GM21381 (cell line): ENCODE measurements around the gene SLC5A1.
A peak's percentile ranks its signal among the peaks of the same experiment; 100 is the strongest.

Experiments used
- ATAC-seq: cut with Tn5 transposase; IDR thresholded peaks from one replicate; pipeline ENCODE4 v1.9.1; 2021; ENCODE audit warnings: mild to moderate bottlenecking, moderate library complexity; ENCODE audit not compliant: unreplicated experiment

SLC5A1 gene

DNA sequence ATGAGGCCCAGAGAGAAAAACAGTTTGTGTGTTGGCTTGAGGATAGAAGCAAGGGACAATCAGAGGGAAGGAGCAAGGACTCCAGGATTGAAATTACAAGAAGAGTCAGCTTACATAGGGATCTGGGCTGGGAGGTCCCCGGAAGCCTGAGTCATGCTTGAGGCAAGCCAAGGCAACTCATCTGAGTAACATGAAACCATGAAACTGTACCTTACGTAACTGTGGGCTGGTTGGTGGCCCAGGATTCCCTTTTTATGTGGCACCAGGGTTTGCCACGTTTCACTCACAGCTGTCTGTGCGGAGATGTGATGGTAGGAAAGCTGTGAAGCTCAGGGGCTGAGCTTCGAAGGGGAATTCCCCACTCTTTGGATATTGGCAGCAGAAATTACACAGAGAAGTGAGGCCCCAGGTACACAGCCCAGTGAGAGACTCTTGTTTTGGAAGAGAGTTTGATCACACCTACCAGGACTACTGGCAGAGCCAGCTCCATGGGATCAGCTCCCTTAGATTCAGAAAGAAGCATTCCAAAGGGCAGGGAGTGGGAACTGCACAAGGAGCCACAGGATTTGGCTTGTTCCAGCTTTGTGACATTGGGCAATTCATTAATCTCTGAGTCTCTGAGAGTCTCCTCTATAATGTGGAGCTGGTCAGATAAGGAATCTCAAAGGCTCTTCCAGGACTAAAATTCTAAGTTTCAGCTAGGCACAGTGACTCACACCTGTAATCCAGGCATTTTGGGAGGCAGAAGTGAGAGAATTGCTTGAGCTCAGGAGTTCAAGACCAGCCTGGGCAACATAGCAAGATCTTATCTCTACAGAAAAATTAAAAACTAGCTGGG is 7.8 kb downstream of the SLC5A1 start:
- ATAC-seq = peak; percentile 55

DNA sequence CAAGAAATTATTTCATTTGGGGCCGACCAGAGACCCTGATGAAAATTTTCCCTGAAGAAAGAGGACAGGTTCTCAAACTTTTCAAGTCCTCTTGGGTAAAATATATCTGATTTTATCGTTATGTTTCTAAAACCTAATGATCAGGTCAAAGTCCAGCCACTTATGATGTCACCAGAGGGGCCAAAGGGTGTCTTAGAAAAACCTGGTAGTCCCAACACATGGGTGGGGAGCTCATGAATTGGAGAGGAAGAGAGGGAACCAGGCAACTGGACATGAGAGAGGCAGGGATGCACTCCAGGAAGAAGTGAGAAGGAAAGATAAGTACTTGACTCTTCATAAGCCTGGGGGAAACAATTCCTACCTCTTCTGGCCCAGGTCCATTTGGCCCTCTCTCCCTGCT is 9.2 kb downstream of the SLC5A1 start:
- no peak for ATAC-seq

DNA sequence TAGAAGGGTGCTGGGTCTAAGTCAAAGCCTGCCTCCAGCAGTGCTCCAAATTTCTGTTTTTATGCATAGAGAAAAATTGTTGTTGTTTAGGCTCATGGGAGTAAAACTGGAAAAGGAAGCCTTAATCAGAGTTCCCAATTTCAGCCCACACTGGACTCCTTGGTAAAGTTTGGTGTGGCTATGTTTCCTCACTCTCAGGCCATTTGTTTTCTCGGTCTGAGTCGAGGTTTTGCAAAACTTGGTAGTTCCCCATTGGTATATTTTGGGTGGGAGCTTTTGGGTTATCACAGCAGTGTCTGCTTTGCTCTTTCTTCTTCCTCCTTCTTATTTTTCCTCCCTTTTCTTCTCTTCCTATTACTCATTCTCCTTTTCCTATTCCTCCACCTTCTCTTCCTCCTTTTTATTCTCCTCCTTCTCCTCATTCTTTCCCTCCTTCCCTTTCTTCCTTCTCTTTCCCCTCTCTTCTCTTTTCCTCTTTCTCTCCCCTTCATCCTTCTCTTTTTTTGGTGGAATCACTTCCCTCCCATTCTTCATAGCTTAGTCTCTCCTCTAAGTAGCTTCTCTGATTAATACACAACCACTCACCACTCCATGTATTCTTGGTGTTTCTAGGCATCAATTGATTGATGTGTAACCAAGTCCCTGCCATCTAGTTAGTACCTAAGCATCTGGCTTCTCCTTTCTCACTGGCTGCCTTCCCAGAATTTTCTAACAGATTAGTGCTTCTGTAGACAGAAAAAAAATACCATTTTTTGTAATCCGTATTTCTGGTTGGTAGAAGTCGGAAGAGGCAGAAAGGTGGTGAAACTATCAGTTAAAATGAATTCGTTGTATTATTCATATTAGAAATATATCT is 10.1 kb downstream of the SLC5A1 start:
- no peak for ATAC-seq

DNA sequence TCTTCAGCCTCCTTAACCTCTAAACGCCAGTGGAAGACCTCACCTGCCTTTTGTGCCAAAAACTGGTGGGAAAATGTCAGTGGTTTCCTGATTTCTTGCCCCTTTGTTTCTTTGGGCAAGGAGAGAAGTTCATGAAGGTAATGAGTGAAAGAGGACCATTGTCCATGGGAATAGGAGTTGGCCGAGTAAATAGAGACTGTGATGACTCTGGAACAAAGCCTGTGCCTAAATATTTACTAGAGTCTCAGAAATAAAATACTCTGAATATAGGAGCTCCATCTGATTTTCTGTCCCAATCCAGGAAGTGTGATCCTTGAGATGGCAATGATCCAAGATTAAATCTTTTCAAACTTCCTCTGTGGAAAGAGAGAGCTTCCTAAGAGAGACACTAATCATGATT is 12.0 kb downstream of the SLC5A1 start:
- ATAC-seq = no peak

DNA sequence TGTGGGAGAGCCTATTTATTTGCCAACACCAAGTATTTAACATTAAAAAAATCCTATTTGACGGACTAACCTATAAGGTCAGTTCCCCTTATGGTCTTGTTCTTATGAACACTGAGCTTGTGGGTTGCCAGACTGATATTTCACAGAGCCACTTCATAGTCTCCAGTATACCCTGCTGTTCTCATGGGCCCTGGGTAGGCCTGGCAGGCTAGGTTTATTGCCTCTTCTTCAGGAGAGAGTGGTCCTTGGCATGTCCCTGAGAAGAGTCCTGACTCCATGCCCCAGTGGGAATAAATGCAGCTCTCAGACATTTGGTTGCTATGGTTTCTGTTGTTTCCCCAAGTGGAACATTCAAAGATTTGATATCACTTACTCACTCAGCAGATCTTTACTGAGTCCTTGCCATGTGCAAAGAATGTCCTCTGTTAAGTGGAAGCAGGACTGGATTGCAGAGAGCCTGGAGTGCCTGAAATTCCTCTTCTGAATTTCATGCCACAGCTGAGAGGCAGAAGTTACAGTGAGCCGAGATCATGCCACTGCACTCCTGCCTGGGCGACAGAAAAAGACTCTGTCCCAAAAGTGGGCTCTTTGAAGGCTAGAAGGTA is 15.7 kb downstream of the SLC5A1 start:
- ATAC-seq = no peak

DNA sequence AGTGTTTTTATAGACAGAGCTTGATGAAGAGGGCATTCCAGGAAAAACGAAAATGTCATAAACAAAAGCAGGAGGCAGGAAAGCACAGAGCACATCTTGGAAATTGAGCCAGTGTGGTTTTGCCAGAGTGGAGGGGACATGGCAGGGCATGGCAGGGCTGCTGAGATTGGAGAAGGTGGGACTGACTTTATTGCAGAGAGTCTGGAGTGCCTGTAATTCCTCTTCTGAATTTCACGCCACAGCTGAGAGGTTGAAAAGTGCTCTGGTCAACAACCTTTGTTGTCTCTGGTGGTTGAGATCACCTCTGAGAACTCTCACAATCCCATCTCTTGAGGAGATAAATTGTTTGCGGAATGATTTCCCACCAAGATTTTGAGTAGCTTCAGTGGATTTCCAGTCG is 16.4 kb downstream of the SLC5A1 start:
- ATAC-seq = no peak

DNA sequence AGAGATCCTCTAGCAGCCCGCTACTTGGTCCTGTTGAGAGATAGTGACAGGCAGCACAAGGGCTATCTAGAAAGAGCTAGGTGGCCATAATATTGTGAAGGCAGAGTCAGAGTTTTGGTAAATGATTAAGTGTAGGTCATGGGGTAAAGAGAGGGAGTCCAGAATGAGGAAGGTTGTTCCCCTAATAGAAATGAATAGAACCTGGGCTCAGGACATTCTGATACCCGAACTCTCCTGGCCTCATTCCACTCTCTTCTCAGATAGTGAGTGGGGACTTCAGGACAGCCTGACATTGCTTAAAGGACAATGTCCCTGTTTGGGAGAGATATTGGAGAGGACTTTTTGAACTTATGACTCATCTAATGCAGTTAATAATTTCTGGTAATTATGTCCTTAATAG is 20.6 kb downstream of the SLC5A1 start:
- no peak for ATAC-seq

DNA sequence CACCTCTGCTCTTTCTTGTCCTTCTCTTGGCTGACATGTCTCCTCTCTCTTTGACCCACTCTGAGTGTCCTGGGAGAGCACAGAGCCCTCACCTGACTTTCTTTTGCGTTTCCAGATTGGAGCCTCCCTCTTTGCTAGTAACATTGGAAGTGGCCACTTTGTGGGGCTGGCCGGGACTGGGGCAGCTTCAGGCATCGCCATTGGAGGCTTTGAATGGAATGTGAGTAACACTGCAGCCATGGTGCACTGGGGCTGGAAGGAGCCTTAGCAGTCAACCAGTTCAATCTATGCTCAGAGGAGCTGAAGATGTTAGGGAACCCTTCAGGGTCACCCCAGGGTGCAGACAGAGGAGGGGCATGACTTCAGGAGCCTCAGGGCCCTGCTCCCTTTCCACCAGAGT is 23.8 kb downstream of the SLC5A1 start:
- no peak for ATAC-seq

DNA sequence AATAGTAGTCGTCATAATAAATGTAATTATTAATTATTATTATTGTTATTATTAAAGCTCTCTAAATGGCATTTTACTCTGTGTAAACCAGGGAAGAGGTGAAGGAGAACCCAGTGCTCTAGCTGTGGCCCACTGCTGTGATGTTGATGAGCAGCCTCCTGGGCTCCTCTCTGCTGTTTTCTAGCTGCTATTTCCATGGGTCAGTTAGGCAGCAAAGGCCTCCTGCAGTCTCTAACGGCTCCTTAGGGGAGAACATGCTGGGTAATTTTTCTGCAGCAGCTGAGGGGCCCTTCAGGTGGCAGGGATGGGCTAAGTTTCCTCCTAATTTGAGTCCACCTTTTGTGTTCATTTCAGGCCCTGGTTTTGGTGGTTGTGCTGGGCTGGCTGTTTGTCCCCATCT is 24.6 kb downstream of the SLC5A1 start:
- ATAC-seq = no peak

DNA sequence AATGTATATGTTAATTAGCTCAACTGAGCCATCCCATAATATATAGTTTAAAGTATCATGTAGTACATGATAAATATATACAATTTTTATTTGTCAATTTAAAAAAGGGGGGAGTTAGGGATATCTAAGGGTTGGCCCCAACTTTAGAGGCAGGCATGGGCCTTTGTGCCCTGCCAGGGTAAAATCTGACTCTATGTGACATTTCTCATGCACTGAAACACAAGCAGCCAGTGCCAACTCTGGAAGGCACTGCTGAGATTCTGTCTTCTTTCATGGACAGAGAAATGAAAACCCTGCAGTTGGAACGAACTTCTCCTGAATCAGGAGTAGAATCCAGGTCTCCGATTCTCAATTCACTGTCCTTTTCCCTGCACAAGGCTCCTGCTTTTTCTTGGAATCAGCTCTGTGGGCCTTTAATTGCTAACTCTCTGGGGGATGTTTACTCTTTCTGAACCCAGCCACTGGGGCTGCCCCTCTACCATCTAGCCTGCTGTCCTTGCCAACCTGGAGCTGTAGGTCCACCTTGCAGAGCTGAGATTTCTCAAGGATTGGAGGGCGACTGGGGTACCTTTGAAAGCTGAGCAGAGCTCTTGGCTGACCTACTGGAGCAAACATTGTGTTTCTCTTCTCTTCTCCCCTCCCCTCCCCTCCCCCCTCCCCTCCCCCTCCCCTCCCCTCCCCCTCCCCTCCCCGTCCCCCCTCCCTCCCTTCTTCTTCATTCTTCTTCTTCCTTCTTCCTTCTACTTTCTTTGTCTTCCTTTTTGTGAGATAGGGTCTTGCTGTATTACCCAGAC is 26.7 kb downstream of the SLC5A1 start:
- ATAC-seq = no peak

DNA sequence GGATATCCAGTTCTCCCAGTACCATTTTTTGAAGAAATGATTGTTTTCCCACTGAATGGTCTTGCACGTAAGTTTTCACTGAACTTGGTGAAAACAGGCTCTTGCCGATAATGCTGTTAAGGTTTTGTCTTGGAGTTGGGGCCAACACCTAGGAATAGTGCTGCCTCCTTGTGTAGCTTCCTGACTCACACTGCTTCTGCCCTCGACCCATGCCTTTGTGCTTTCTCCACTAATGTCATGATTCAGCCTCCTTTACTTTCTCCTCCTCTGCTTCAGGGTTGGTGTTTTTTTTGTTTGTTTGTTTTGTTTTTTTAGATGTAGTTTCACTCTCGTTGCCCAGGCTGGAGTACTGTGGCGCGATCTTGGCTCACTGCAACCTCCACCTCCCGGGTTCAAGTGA is 30.2 kb downstream of the SLC5A1 start:
- ATAC-seq = no peak

DNA sequence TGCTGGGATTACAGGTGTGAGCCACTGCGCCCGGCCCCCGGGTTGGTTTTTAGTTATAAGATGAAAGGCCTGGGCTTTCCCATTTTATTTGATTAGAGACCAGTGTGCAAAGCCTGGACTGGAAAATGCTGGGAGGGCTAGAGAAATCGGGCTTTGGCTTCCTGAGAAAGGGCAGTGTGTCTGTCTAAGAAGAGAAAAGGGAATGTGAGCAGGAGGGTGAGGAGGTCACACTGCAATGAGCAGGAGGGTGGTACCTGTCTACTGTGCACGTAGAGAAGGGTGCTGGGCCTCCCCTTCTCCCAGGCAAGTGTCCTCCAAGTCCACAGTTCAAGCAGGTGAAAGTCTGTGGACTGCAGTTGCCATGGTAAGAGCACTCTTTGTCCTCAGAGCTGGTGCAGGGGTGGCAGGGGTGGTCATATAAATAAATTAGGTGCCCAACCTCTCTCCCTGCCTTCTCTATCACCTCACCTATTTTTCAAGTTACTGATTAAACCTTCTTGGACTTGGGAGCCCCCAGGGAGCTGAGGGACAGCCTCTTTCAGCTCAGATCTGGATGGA is 30.8 kb downstream of the SLC5A1 start:
- ATAC-seq = no peak

DNA sequence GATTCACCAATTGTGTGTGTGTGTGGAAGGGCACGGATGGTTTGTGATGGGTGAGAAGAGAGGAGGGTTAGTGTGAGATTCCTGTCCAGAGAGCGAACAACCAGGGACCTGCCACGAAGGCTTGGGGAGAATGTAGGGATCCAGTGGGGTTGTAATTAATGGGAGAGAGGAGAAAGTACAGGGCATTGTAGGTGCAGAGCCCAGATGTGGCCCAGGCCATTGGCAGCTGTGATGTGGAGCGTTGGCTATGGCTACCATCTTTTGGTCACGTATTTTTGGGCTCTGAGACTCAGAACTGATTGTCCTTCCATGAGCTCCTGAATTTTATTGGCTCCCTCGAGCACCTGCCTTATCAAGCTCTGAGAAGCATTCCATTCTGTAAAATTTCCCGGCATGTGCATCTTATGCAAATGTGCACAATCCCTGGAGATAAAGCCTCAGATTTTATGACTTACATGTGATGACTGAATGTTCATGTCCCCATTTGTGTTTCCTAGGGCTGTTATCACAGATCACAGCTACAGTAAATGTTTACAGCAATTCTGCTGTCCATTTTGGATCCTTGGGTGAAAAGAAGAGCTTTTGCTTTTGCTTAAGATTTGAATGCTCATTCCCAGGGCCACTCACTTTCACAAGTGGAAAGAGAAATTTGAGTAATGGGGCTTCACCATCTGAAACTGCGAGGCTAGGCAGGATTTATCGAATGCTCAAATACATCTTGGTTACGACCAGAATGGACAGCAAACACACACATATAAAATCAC is 33.1 kb downstream of the SLC5A1 start:
- ATAC-seq = no peak

DNA sequence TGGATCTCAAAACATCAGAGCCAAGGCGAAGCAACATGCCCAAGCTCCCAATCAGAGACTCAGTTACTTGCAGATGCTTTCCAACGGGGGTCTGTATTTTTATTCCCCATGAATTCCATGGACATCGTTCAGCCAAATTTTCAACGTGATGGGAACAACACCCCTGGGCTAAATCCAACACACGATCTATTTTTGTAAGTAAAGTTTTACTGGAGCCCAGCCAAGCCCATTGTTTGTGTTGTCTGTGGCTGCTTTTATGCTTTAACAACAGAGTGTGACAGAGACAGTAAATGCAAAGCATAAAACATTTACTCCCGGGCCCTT is 33.7 kb downstream of the SLC5A1 start:
- no peak for ATAC-seq

DNA sequence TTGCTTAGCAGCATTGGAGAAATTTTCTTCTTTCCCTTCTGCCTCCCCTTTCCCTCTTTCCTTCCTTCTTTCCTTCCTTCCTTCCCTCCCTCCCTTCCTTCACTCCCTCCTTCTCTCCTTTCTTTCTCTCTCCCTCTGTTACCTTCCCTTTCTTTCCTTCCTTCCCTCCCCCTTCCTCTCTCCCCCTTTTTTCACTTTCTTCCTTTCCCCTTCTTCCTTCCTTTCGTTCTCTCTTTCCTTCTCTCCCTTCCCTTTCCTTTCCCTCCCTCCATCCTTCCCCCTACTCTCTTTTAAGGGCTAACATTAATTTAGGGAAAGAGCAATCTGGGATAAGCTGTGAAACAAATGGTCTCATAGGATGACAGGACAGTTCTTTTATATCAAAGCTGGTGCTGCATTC is 34.1 kb downstream of the SLC5A1 start:
- no peak for ATAC-seq

DNA sequence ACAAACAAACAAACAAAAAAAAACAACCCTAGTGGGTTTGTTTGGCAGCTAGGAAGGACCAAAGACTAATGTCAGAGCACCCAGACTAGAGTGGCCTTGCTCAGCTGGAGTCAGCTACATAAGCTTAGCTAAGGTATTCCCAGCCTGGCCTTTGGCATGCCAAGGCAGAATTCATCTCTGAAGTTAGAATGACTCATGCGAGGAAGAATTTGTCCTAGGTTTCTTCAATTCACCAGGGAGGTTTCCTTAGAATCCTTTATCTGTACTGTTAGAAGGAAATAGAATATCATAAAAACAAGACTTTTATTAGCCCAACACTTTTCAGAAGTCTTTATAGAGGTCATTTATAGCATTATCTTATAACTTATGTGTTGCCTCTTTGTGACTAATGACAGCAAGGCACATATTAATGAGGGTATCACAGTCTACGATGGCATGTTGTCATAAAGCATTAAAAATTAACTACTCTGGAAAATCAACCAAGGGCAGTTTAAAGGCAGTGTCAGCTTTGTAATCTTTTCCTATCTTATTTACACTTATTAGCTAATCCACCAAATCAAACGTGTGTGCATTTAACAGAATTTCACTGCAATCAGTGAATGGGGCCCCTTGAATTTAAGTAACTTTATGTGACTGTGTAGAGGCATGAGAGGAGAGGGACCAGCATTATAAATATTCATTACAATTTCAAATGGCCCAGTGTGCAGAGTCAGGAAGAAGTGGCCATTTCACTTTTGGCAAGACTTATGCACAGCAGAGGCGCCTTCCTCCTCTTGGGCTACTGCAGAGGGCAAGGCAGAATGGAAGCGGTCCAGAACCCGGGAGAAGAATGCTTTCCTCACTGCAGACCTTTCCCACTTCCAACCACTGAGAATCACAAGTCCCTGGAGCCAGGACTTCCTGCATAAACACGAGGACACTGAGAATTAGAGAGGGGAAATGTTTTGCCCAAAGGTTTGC is 36.3 kb downstream of the SLC5A1 start:
- no peak for ATAC-seq

DNA sequence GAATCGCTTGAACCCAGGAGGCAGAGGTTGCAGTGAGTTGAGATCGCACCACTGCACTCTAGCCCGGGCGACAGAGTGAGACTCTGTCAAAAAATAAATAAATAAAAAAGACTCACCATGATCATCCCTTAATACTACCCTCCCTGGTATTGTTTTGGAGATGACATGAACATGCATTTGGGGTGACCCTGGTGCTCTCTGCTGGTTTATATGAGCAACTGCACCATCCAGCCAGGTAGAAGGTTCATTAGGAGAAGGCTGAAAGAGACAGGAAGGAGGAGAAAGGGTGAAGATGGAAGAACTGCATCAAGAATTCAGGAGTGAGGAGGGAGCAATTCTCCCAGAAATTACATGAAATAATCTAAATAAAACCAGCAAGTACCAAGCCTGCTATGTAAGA is 37.8 kb downstream of the SLC5A1 start:
- ATAC-seq = no peak

DNA sequence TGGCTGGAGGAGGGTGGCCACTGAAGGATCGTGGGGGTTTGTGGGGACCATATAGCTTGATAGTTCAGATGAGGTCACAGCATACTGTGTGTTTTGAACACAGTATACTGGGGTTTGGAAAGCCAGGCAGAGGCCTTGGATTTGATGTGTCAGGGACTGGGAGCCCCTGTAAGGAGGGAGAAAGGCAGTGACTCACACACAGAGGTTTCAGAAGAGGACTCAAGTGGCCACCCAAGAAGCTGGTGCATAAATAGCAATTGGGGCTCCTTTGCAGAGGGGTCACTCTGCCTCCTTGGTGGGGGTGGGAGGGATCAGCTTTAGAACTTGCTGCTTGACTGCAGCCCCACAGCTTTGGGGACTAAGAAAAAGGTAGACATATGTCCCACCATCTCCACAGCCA is 39.3 kb downstream of the SLC5A1 start:
- no peak for ATAC-seq

DNA sequence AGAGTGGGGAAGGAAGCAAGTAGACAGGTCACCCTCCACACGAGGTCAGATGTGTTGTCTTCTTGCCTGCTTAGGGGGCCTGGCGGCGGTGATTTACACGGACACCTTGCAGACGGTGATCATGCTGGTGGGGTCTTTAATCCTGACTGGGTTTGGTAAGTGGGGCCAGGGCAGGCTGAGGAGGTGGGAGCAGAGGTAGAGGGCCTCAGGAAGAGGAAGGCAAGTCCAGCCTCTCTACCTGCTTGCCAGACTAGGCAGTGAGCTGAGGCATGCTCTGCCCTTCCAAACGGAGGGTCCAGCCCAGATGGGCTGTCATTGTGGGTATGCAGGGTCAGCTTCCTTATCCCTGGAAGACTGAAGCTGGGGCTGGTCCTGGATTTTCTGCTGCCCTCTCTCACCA is 39.9 kb downstream of the SLC5A1 start:
- no peak for ATAC-seq
